ENCODE results near the gene E2F6. TPM values are rescaled to one million over a fixed set of nuclear protein-coding genes. Genes with fewer than 3 reads are reported as not detected.

The E2F6 gene
- total and polyA plus RNA-seq, 4 donors, result 3.5 to 7.7 (median 4.8) TPM

- DNase-seq (ENCODE audit: low spot score), result no peak
- 97% methylated on average over 4 of the region's 4 CpGs for WGBS
- Histone ChIP-seq H3K36me3 (ENCODE audit: control insufficient read depth in 4 of 4, insufficient read depth in 3 of 4, low read depth in 1 of 4, low read length in 3 of 4) (peaks cover 0 to 4% (median 1%) of the 10 kb centered on the region in 4 donors), H3K9me3 (ENCODE audit: control insufficient read depth in 4 of 4, low read length in 3 of 4) (no peaks in the 10 kb centered on the region), H3K4me1 (ENCODE audit: control insufficient read depth in 4 of 4, insufficient read depth in 4 of 4, low read length in 3 of 4) (peaks cover 5 to 12% (median 7%) of the 10 kb centered on the region in 4 donors), H3K27ac (ENCODE audit: low read depth in 1 of 2, low read length in 2 of 2) (no peak overlapping the region), H3K9ac (ENCODE audit: low read depth in 1 of 2, low read length in 2 of 2) (no peak overlapping the region), H3K4me3 (ENCODE audit: low read depth in 1 of 3, low read length in 3 of 3) (no peak overlapping the region), H3K27me3 (ENCODE audit: control insufficient read depth in 4 of 4, insufficient read depth in 4 of 4, low read length in 3 of 4) (no peaks in the 10 kb centered on the region)
- no peak for TF ChIP-seq CTCF (IDR thresholded peaks at IDR 0.05; ENCODE audit: low read depth, low read length, missing input control)
- TF ChIP-seq ATF3 (IDR thresholded peaks at IDR 0.05), result no peak
- no peak for TF ChIP-seq JUND (IDR thresholded peaks at IDR 0.05)
- no peak for TF ChIP-seq NR2F2 (IDR thresholded peaks at IDR 0.05)
- TF ChIP-seq RAD21 (IDR thresholded peaks at IDR 0.05), result no peak
- TF ChIP-seq FOXA2 (IDR thresholded peaks at IDR 0.05), result no peak
- TF ChIP-seq FOXA1 (IDR thresholded peaks at IDR 0.05), result no peak
- no peak for TF ChIP-seq REST (IDR thresholded peaks at IDR 0.05)
- no peak for TF ChIP-seq MAX (IDR thresholded peaks at IDR 0.05)
- no peak for TF ChIP-seq ZBTB33 (IDR thresholded peaks at IDR 0.05)
- TF ChIP-seq RXRA (IDR thresholded peaks at IDR 0.05), result no peak
- no peak for TF ChIP-seq TAF1 (conservative IDR thresholded peaks at IDR 0.05)
Observed at GRCh38 chr2:11459816-11460215, 6.1 kb downstream of the E2F6 start.

- H3K9ac ChIP-seq (ENCODE audit: low read depth in 1 of 2, low read length in 2 of 2), result no peak overlapping the region
- no peaks in the 10 kb centered on the region for H3K9me3 ChIP-seq (ENCODE audit: control insufficient read depth in 4 of 4, low read length in 3 of 4)
- 95% methylated on average over 3 of the region's 3 CpGs for WGBS
- no peak for TF ChIP-seq RXRA (IDR thresholded peaks at IDR 0.05)
- H3K4me1 ChIP-seq (ENCODE audit: control insufficient read depth in 4 of 4, insufficient read depth in 4 of 4, low read length in 3 of 4), result peaks cover 1 to 5% (median 3%) of the 10 kb centered on the region in 4 donors
- no peak overlapping the region for H3K27ac ChIP-seq (ENCODE audit: low read depth in 1 of 2, low read length in 2 of 2)
- DNase-seq (ENCODE audit: low spot score), result no peak
- no peaks in the 10 kb centered on the region for H3K27me3 ChIP-seq (ENCODE audit: control insufficient read depth in 4 of 4, insufficient read depth in 4 of 4, low read length in 3 of 4)
- no peak overlapping the region for H3K4me3 ChIP-seq (ENCODE audit: low read depth in 1 of 3, low read length in 3 of 3)
- H3K36me3 ChIP-seq (ENCODE audit: control insufficient read depth in 4 of 4, insufficient read depth in 3 of 4, low read depth in 1 of 4, low read length in 3 of 4), result peaks cover 0 to 4% (median 1%) of the 10 kb centered on the region in 4 donors
Observed at GRCh38 chr2:11458753-11459152, 7.2 kb downstream of the E2F6 start.
